ENCODE data around the gene BATF. TPM values are rescaled to one million over a fixed set of nuclear protein-coding genes. Genes with fewer than 3 reads are reported as not detected.

The BATF gene
- total and polyA plus RNA-seq, 2 experiments from 2014 or later: not detected

GRCh38 chr14:75548544-75548943 is 26.3 kb downstream of the BATF start (continued):
- TF ChIP-seq, protein P1, sequence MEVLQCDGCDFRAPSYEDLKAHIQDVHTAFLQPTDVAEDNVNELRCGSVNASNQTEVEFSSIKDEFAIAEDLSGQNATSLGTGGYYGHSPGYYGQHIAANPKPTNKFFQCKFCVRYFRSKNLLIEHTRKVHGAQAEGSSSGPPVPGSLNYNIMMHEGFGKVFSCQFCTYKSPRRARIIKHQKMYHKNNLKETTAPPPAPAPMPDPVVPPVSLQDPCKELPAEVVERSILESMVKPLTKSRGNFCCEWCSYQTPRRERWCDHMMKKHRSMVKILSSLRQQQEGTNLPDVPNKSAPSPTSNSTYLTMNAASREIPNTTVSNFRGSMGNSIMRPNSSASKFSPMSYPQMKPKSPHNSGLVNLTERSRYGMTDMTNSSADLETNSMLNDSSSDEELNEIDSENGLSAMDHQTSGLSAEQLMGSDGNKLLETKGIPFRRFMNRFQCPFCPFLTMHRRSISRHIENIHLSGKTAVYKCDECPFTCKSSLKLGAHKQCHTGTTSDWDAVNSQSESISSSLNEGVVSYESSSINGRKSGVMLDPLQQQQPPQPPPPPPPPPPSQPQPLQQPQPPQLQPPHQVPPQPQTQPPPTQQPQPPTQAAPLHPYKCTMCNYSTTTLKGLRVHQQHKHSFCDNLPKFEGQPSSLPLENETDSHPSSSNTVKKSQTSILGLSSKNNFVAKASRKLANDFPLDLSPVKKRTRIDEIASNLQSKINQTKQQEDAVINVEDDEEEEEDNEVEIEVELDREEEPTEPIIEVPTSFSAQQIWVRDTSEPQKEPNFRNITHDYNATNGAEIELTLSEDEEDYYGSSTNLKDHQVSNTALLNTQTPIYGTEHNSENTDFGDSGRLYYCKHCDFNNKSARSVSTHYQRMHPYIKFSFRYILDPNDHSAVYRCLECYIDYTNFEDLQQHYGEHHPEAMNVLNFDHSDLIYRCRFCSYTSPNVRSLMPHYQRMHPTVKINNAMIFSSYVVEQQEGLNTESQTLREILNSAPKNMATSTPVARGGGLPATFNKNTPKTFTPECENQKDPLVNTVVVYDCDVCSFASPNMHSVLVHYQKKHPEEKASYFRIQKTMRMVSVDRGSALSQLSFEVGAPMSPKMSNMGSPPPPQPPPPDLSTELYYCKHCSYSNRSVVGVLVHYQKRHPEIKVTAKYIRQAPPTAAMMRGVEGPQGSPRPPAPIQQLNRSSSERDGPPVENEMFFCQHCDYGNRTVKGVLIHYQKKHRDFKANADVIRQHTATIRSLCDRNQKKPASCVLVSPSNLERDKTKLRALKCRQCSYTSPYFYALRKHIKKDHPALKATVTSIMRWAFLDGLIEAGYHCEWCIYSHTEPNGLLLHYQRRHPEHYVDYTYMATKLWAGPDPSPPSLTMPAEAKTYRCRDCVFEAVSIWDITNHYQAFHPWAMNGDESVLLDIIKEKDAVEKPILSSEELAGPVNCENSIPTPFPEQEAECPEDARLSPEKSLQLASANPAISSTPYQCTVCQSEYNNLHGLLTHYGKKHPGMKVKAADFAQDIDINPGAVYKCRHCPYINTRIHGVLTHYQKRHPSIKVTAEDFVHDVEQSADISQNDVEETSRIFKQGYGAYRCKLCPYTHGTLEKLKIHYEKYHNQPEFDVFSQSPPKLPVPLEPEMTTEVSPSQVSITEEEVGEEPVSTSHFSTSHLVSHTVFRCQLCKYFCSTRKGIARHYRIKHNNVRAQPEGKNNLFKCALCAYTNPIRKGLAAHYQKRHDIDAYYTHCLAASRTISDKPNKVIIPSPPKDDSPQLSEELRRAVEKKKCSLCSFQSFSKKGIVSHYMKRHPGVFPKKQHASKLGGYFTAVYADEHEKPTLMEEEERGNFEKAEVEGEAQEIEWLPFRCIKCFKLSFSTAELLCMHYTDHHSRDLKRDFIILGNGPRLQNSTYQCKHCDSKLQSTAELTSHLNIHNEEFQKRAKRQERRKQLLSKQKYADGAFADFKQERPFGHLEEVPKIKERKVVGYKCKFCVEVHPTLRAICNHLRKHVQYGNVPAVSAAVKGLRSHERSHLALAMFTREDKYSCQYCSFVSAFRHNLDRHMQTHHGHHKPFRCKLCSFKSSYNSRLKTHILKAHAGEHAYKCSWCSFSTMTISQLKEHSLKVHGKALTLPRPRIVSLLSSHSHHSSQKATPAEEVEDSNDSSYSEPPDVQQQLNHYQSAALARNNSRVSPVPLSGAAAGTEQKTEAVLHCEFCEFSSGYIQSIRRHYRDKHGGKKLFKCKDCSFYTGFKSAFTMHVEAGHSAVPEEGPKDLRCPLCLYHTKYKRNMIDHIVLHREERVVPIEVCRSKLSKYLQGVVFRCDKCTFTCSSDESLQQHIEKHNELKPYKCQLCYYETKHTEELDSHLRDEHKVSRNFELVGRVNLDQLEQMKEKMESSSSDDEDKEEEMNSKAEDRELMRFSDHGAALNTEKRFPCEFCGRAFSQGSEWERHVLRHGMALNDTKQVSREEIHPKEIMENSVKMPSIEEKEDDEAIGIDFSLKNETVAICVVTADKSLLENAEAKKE (CRISPR knock-in tag; IDR thresholded peaks at IDR 0.05): no peak
- TF ChIP-seq CREB1 (CRISPR knock-in tag; IDR thresholded peaks at IDR 0.05; ENCODE audit: low read depth) (no peak), ZNF114 (CRISPR knock-in tag; IDR thresholded peaks at IDR 0.05) (no peak), JUNB (IDR thresholded peaks at IDR 0.05; ENCODE audit: unreplicated experiment) (no peak)
- TF ChIP-seq, protein P2, sequence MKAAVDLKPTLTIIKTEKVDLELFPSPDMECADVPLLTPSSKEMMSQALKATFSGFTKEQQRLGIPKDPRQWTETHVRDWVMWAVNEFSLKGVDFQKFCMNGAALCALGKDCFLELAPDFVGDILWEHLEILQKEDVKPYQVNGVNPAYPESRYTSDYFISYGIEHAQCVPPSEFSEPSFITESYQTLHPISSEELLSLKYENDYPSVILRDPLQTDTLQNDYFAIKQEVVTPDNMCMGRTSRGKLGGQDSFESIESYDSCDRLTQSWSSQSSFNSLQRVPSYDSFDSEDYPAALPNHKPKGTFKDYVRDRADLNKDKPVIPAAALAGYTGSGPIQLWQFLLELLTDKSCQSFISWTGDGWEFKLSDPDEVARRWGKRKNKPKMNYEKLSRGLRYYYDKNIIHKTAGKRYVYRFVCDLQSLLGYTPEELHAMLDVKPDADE (IDR thresholded peaks at IDR 0.05): no peak

GRCh38 chr14:75549169-75549568 is 26.9 kb downstream of the BATF start:
- no peaks in the 10 kb centered on the region for H3K36me3 Mint-ChIP-seq (ENCODE audit: low read depth)
- Histone ChIP-seq H3K27me3 (ENCODE audit: insufficient read depth) (no peaks in the 10 kb centered on the region), H3K36me3 (ENCODE audit: insufficient read depth) (no peaks in the 10 kb centered on the region), H3F3A (replicated peaks; ENCODE audit: low read depth) (no peaks in the 10 kb centered on the region), H2AFZ (no peak overlapping the region), H3K79me2 (replicated peaks; ENCODE audit: insufficient read depth) (no peaks in the 10 kb centered on the region), H4K20me1 (replicated peaks; ENCODE audit: insufficient read depth) (no peaks in the 10 kb centered on the region), H3K4me3 (no peak overlapping the region), H3K27ac (ENCODE audit: low read depth) (no peak overlapping the region), H3K9me2 (ENCODE audit: insufficient read depth) (peaks cover 6% of the 10 kb centered on the region), H3K4me1 (ENCODE audit: insufficient read depth) (no peaks in the 10 kb centered on the region), H3K4me2 (no peak overlapping the region)
- H3K27ac Mint-ChIP-seq: no peak overlapping the region
- peaks cover 2% of the 10 kb centered on the region; the same call in 1 of the 3 replicates for H3K4me1 Mint-ChIP-seq
- peaks cover 7% of the 10 kb centered on the region for H3K27me3 Mint-ChIP-seq (ENCODE audit: insufficient read depth, low read depth, poor library complexity)
- H3K4me3 Mint-ChIP-seq: no peak overlapping the region
- ATAC-seq (no peak), DNase-seq (ENCODE audit: low spot score) (no peak)
- no peaks in the 10 kb centered on the region for H3K9me3 Mint-ChIP-seq
- no peak for TF ChIP-seq CTCF (conservative IDR thresholded peaks at IDR 0.05; ENCODE audit: low read depth in 2 of 2)
- TF ChIP-seq, protein P1 (CRISPR knock-in tag; IDR thresholded peaks at IDR 0.05): no peak
- no peak for TF ChIP-seq ZNF114 (CRISPR knock-in tag; IDR thresholded peaks at IDR 0.05)

Measured in GM23338 (cell line).